HEK293 (cell line): ENCODE measurements around the gene LUZP2.

Experiments
- CTCF ChIA-PET: fragments of 350-600 bp; formaldehyde crosslinking; extraction: SDS; loops from one replicate; lab custom pipeline; 2021; ENCODE audit warnings: antibody characterized with exemption; lab: Yijun Ruan, JAX
- POLR2A ChIA-PET: fragments of 300-600 bp; formaldehyde crosslinking; extraction: SDS; loops from one replicate; lab custom pipeline; 2020; ENCODE audit warnings: antibody characterized with exemption, inconsistent platforms; lab: Yijun Ruan, JAX
- H3K27ac ChIP-seq: fragments of 200-500 bp; sonication (Bioruptor generic); 2 replicates; pipeline ENCODE4 v1.5.1; 2014; ENCODE audit warnings: low read depth, low read length, control low read depth, inconsistent platforms; ENCODE audit errors: extremely low read depth
- H3K36me3 ChIP-seq, 2 experiments: fragments of 200-500 bp in 1 of 2; sonication (Bioruptor generic) in 1 of 2; 1 replicate in 1 of 2; 2 replicates in 1 of 2; pipeline ENCODE4 v1.5.1; 2014 to 2017; ENCODE audit warnings: inconsistent platforms in 2 of 2, low read length in 2 of 2; ENCODE audit not compliant: control insufficient read depth in 2 of 2, insufficient read depth in 1 of 2
- H3K4me1 ChIP-seq: fragments of 200-500 bp; sonication (Bioruptor generic); 2 replicates; pipeline ENCODE4 v1.5.1; 2014; ENCODE audit warnings: mild to moderate bottlenecking, low read length, inconsistent platforms; ENCODE audit not compliant: control insufficient read depth, insufficient read depth
- H3K4me3 ChIP-seq: 2 replicates; pipeline ENCODE4 v1.5.1; 2011; ENCODE audit warnings: low read depth, mild to moderate bottlenecking, control low read depth, low read length, moderate library complexity
- H3K9me3 ChIP-seq: fragments of 200-500 bp; sonication (Bioruptor generic); 2 replicates; pipeline ENCODE4 v1.5.1; 2014; ENCODE audit warnings: low read depth, low read length, inconsistent platforms; ENCODE audit not compliant: control insufficient read depth, insufficient read depth
- BCL11B ChIP-seq: fragments of 450-650 bp; formaldehyde crosslinking; IDR thresholded peaks from 2 replicates; pipeline ENCODE4 v1.5.1; 2016; ENCODE audit warnings: low read depth, missing biosample characterization, missing genetic modification characterization
- KLF10 ChIP-seq: fragments of 450-650 bp; IDR thresholded peaks from 2 replicates; pipeline ENCODE4 v1.5.1; 2018; ENCODE audit warnings: missing biosample characterization, mild to moderate bottlenecking, missing genetic modification characterization
- RBAK ChIP-seq: fragments of 450-650 bp; formaldehyde crosslinking; IDR thresholded peaks from 2 replicates; pipeline ENCODE4 v1.5.1; 2016; ENCODE audit warnings: missing biosample characterization, missing genetic modification characterization
- REPIN1 ChIP-seq: fragments of 450-650 bp; formaldehyde crosslinking; IDR thresholded peaks from 2 replicates; pipeline ENCODE4 v1.5.1; 2017; ENCODE audit warnings: missing biosample characterization, missing genetic modification characterization, low read depth
- SCRT1 ChIP-seq: fragments of 450-650 bp; formaldehyde crosslinking; IDR thresholded peaks from 2 replicates; pipeline ENCODE4 v1.5.1; 2016; ENCODE audit warnings: missing biosample characterization, missing genetic modification characterization, borderline replicate concordance
- SCRT2 ChIP-seq: fragments of 450-650 bp; formaldehyde crosslinking; IDR thresholded peaks from 2 replicates; pipeline ENCODE4 v1.5.1; 2016; ENCODE audit warnings: missing biosample characterization, missing genetic modification characterization
- TCF7L2 ChIP-seq: IDR thresholded peaks from 2 replicates; pipeline ENCODE4 v1.6.1; 2011; ENCODE audit warnings: low read depth, mild to moderate bottlenecking, inconsistent platforms, low read length, moderate library complexity, borderline replicate concordance
- YY1 ChIP-seq: fragments of 450-650 bp; formaldehyde crosslinking; IDR thresholded peaks from 2 replicates; pipeline ENCODE4 v1.5.1; 2018; ENCODE audit warnings: missing biosample characterization, missing genetic modification characterization
- YY2 ChIP-seq: fragments of 450-650 bp; formaldehyde crosslinking; IDR thresholded peaks from 2 replicates; pipeline ENCODE4 v1.5.1; 2016; ENCODE audit warnings: missing biosample characterization, missing genetic modification characterization
- ZBTB1 ChIP-seq: fragments of 450-650 bp; formaldehyde crosslinking; IDR thresholded peaks from 2 replicates; pipeline ENCODE4 v1.5.1; 2016; ENCODE audit warnings: missing biosample characterization, missing genetic modification characterization
- ZBTB11 ChIP-seq: fragments of 450-650 bp; formaldehyde crosslinking; conservative IDR thresholded peaks from 2 replicates; pipeline ENCODE4 v1.5.1; 2016; ENCODE audit warnings: low read depth, missing biosample characterization, missing genetic modification characterization
- ZBTB8A ChIP-seq: fragments of 450-650 bp; formaldehyde crosslinking; IDR thresholded peaks from 2 replicates; pipeline ENCODE4 v1.5.1; 2016; ENCODE audit warnings: missing biosample characterization, missing genetic modification characterization
- ZNF121 ChIP-seq: fragments of 450-650 bp; formaldehyde crosslinking; IDR thresholded peaks from 2 replicates; pipeline ENCODE4 v1.5.1; 2016; ENCODE audit warnings: missing biosample characterization, missing genetic modification characterization
- ZNF184 ChIP-seq: fragments of 450-650 bp; IDR thresholded peaks from 2 replicates; pipeline ENCODE4 v1.5.1; 2018; ENCODE audit warnings: missing biosample characterization, mild to moderate bottlenecking, missing genetic modification characterization
- ZNF266 ChIP-seq: fragments of 450-650 bp; formaldehyde crosslinking; IDR thresholded peaks from 2 replicates; pipeline ENCODE4 v1.5.1; 2016; ENCODE audit warnings: missing biosample characterization, missing genetic modification characterization, low read depth
- ZNF280D ChIP-seq: fragments of 450-650 bp; formaldehyde crosslinking; IDR thresholded peaks from 2 replicates; pipeline ENCODE4 v1.5.1; 2016; ENCODE audit warnings: missing biosample characterization, missing genetic modification characterization
- ZNF335 ChIP-seq: fragments of 450-650 bp; formaldehyde crosslinking; conservative IDR thresholded peaks from 2 replicates; pipeline ENCODE4 v1.5.1; 2016; ENCODE audit warnings: missing biosample characterization, missing genetic modification characterization
- ZNF37A ChIP-seq: fragments of 450-650 bp; IDR thresholded peaks from 2 replicates; pipeline ENCODE4 v1.5.1; 2018; ENCODE audit warnings: missing biosample characterization, missing genetic modification characterization
- ZNF394 ChIP-seq: fragments of 450-650 bp; formaldehyde crosslinking; IDR thresholded peaks from 2 replicates; pipeline ENCODE4 v1.5.1; 2016; ENCODE audit warnings: missing biosample characterization, missing genetic modification characterization, mild to moderate bottlenecking, moderate library complexity, borderline replicate concordance
- ZNF426 ChIP-seq: fragments of 450-650 bp; formaldehyde crosslinking; IDR thresholded peaks from 2 replicates; pipeline ENCODE4 v1.5.1; 2017; ENCODE audit warnings: missing biosample characterization, missing genetic modification characterization, mild to moderate bottlenecking, inconsistent platforms, moderate library complexity
- ZNF48 ChIP-seq: fragments of 450-650 bp; formaldehyde crosslinking; IDR thresholded peaks from 2 replicates; pipeline ENCODE4 v1.5.1; 2016; ENCODE audit warnings: missing biosample characterization, missing genetic modification characterization
- ZNF513 ChIP-seq: fragments of 450-650 bp; IDR thresholded peaks from 2 replicates; pipeline ENCODE4 v1.5.1; 2018; ENCODE audit warnings: missing biosample characterization, missing genetic modification characterization
- ZNF555 ChIP-seq: fragments of 450-650 bp; formaldehyde crosslinking; conservative IDR thresholded peaks from 2 replicates; pipeline ENCODE4 v1.5.1; 2017; ENCODE audit warnings: missing biosample characterization, mild to moderate bottlenecking, missing genetic modification characterization, inconsistent platforms
- ZNF610 ChIP-seq: fragments of 450-650 bp; formaldehyde crosslinking; IDR thresholded peaks from 2 replicates; pipeline ENCODE4 v1.5.1; 2016; ENCODE audit warnings: missing biosample characterization, missing genetic modification characterization, borderline replicate concordance
- ZNF654 ChIP-seq: fragments of 450-650 bp; formaldehyde crosslinking; IDR thresholded peaks from 2 replicates; pipeline ENCODE4 v1.5.1; 2016; ENCODE audit warnings: low read depth, missing biosample characterization, missing genetic modification characterization
- ZNF660 ChIP-seq: fragments of 450-650 bp; IDR thresholded peaks from 2 replicates; pipeline ENCODE4 v1.5.1; 2018; ENCODE audit warnings: missing biosample characterization, mild to moderate bottlenecking, missing genetic modification characterization
- ZNF707 ChIP-seq: fragments of 450-650 bp; formaldehyde crosslinking; IDR thresholded peaks from 2 replicates; pipeline ENCODE4 v1.5.1; 2016; ENCODE audit warnings: missing biosample characterization, missing genetic modification characterization
- ZNF785 ChIP-seq: fragments of 450-650 bp; formaldehyde crosslinking; IDR thresholded peaks from 2 replicates; pipeline ENCODE4 v1.5.1; 2016; ENCODE audit warnings: missing biosample characterization, missing genetic modification characterization
- ZNF791 ChIP-seq: fragments of 450-650 bp; formaldehyde crosslinking; IDR thresholded peaks from 2 replicates; pipeline ENCODE4 v1.5.1; 2016; ENCODE audit warnings: missing biosample characterization, missing genetic modification characterization
- ZSCAN23 ChIP-seq: fragments of 450-650 bp; formaldehyde crosslinking; IDR thresholded peaks from 2 replicates; pipeline ENCODE4 v1.5.1; 2016; ENCODE audit warnings: missing biosample characterization, missing genetic modification characterization

Gene LUZP2

DNA sequence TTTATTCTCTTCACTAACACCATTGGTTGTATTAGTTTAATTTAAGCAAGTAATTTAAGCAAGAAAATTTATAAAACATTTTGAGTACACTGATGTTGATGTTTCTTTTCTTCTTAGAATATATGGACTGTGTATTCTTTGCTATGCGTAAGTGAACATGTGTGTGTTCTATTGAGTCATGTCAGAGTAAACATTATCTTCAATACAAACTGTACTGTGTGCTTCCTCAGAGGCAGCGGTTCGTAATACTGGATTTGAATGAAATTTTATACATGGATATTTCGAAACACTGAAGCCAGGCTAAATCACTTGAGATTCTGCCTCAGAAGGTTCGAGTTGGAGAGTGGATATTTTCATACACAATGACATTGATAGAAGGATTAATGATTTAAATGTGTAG, 452.6 kb downstream of the LUZP2 start:
- H3K4me1 ChIP-seq = no peaks in the 10 kb centered on the region
- no peak overlapping the region for H3K4me3 ChIP-seq
- no peak overlapping the region for H3K27ac ChIP-seq
- POLR2A ChIA-PET = no interaction called here
- TF ChIP-seq ZNF266 (no peak), TCF7L2 (no peak), RBAK (tag by site-specific recombination) (no peak), ZBTB1 (tag by site-specific recombination) (no peak), ZNF707 (tag by site-specific recombination) (no peak), ZNF184 (tag by site-specific recombination) (no peak), ZNF654 (tag by site-specific recombination) (no peak), ZNF37A (no peak), ZNF610 (tag by site-specific recombination) (no peak), REPIN1 (no peak), SCRT2 (tag by site-specific recombination) (no peak), KLF10 (tag by site-specific recombination) (no peak), SCRT1 (tag by site-specific recombination) (no peak), ZNF555 (tag by site-specific recombination) (no peak), ZNF121 (tag by site-specific recombination) (no peak), YY1 (tag by site-specific recombination) (no peak), ZNF426 (tag by site-specific recombination) (no peak), ZNF48 (no peak)
- TF ChIP-seq, all 188 proteins: peak for 0
- CTCF ChIA-PET = no interaction called here
- no peaks in the 10 kb centered on the region for H3K36me3 ChIP-seq
- no peaks in the 10 kb centered on the region for H3K9me3 ChIP-seq

DNA sequence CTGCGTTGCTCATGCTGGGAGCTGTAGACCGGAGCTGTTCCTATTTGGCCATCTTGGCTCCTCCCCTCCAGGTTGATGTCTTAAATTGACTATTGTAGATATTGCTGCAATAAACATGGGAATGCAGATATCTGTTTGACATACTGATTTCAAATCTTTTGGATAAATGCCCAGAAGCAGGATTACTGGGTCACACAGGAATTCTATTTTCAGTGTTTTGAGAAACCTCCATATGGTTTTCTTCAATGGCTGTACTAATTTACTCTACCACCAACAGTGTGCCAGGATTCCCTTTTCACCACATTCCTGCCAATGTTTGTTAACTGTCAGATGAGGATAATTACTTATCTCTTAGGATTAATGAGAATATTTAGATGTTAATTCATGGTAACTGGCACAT, 467.0 kb downstream of the LUZP2 start:
- no peak overlapping the region for H3K27ac ChIP-seq
- CTCF ChIA-PET = no interaction called here
- H3K36me3 ChIP-seq = no peaks in the 10 kb centered on the region
- POLR2A ChIA-PET = no interaction called here
- no peaks in the 10 kb centered on the region for H3K4me1 ChIP-seq
- no peaks in the 10 kb centered on the region for H3K9me3 ChIP-seq
- no peak overlapping the region for H3K4me3 ChIP-seq
- no peak for TF ChIP-seq ZNF335
- TF ChIP-seq ZNF660 (tag by site-specific recombination) = no peak
- TF ChIP-seq ZBTB8A (tag by site-specific recombination) = no peak
- TF ChIP-seq ZNF280D (tag by site-specific recombination) = no peak
- TF ChIP-seq ZNF394 (tag by site-specific recombination) = no peak
- no peak for TF ChIP-seq ZSCAN23
- TF ChIP-seq ZNF513 (tag by site-specific recombination) = no peak
- TF ChIP-seq BCL11B (tag by site-specific recombination) = no peak
- TF ChIP-seq YY2 (tag by site-specific recombination) = no peak
- TF ChIP-seq SCRT1 (tag by site-specific recombination) = no peak
- no peak for TF ChIP-seq ZNF785
- TF ChIP-seq ZBTB11 (tag by site-specific recombination) = no peak
- TF ChIP-seq ZNF791 = no peak
